Hepatocyte (in vitro differentiated cells): ENCODE measurements around the gene LRRFIP1.

Experiments
- EZH2 ChIP-seq: fragments of 200-600 bp; sonication (generic); IDR thresholded peaks from 2 replicates; pipeline ENCODE4 v1.6.1; 2016; ENCODE audit warnings: antibody characterized with exemption, mild to moderate bottlenecking, borderline replicate concordance
- EZH2phosphoT487 ChIP-seq: fragments of 200-600 bp; sonication (generic); IDR thresholded peaks from one replicate; pipeline ENCODE4 v1.6.1; 2018; ENCODE audit warnings: antibody characterized with exemption, mild to moderate bottlenecking, low read depth, moderate library complexity; ENCODE audit not compliant: unreplicated experiment, severe bottlenecking
- TF ChIP-seq, protein P1 (sequence below): fragments of 200-600 bp; sonication (generic); IDR thresholded peaks from 2 replicates; pipeline ENCODE4 v1.5.1; 2016; ENCODE audit warnings: antibody characterized with exemption, mild to moderate bottlenecking; ENCODE audit not compliant: poor library complexity

DNA sequence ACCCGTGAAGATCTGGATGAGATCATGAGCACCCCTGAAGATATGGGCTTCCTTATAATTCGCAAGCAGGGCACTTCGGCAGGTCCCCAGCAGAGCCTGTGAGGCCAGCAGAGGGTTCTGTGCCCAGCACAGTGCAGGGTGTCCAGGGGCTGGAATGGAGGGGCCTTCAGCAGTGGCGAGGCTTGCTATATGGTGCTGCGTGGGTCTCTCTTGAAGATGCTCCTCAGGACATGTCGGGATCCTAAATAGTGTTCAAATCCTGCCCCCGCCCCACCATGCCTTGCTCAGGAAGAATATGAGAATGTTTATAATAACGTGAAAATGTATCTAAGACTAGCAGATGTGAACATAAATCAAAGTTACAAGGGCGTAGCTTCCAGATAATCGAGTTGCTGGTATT lies 110.9 kb downstream of the LRRFIP1 start:
- TF ChIP-seq, protein P1, sequence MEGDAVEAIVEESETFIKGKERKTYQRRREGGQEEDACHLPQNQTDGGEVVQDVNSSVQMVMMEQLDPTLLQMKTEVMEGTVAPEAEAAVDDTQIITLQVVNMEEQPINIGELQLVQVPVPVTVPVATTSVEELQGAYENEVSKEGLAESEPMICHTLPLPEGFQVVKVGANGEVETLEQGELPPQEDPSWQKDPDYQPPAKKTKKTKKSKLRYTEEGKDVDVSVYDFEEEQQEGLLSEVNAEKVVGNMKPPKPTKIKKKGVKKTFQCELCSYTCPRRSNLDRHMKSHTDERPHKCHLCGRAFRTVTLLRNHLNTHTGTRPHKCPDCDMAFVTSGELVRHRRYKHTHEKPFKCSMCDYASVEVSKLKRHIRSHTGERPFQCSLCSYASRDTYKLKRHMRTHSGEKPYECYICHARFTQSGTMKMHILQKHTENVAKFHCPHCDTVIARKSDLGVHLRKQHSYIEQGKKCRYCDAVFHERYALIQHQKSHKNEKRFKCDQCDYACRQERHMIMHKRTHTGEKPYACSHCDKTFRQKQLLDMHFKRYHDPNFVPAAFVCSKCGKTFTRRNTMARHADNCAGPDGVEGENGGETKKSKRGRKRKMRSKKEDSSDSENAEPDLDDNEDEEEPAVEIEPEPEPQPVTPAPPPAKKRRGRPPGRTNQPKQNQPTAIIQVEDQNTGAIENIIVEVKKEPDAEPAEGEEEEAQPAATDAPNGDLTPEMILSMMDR = no peak
- TF ChIP-seq EZH2 = no peak
- no peak for TF ChIP-seq EZH2phosphoT487
